ENCODE results near the gene BCAN.

Gene BCAN

DNA sequence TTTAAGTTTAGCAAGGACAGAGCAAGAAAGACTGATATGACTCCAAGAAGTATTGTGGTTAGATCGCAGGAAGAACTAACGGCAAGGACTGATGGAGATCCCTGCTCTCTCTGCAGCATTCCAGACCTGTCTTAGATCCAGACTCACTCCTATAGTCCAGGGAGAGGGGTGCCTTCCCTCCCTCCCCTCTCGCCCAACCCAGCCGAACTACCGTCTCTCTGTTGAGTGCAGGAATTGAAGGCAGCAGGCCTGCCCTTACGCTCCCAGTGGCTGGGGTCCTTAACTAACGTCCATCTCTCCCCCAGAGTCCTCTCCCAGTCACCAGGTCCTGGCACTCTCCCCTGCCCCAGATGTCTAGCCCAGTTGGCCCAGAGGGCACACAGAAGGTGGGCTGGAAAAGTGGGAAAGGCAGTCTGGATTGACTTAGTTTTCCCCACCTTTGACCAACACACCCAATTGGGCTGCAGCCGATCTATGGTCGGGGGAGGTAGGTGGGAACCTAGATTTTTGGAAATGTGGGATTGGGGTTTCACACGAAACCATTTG is 62.3 kb downstream of the BCAN start:
- no peak for DNase-seq

DNA sequence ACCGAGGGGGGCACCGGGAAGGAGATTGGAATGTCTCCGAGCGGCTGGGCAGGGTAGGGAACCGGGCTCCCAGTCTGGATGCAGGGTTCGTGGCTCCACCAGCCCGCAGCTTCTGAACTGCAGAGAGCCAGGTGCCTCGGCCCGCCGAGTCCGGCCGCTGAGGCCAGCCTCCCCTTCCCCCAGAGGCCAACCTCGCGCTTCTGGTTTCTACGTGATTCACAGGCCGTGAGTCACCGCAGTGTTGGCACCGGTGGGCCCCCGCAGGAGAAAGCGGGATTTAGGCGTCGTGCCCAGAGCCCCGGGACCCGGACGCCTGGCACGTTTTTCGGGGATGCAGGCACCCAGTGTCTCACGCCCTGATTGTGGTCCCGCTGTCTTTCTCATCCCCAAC is 63.0 kb downstream of the BCAN start:
- DNase-seq, result no peak

DNA sequence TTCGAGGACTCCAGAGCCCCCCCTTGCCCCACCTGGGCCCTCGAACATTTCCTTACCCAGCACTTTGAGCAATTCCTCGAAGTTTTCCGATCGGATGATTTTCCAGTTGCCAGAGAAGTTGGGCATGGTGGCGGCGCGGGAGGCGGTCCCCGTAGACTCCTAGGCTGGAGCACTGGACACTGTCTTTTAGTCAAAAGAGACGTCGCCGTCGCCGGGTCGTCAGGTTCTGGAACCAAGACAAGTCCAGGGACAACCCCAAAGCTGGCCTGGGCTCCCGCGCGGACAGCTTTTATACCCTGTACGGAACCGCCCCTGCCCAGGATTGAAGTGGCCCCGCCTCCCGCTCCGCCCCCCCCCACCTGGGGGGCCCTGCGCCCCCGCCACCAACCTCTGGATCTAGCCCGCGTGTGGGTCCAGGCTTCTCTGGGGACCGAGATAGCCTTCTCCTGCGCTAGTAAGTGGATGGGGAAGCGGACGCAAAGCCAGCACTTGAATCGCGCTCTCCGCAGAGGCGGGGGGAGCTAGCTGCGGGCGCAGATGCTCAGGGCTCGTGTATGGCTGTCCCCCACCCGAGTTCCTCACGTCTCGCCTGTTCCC is 63.5 kb downstream of the BCAN start, which contains the start of gene CRABP2:
Gene CRABP2 (minus strand): TSS at position 263 of the 597 bp plus-strand sequence. CDS start 137 bp downstream, at position 126.
- no peak for DNase-seq

DNA sequence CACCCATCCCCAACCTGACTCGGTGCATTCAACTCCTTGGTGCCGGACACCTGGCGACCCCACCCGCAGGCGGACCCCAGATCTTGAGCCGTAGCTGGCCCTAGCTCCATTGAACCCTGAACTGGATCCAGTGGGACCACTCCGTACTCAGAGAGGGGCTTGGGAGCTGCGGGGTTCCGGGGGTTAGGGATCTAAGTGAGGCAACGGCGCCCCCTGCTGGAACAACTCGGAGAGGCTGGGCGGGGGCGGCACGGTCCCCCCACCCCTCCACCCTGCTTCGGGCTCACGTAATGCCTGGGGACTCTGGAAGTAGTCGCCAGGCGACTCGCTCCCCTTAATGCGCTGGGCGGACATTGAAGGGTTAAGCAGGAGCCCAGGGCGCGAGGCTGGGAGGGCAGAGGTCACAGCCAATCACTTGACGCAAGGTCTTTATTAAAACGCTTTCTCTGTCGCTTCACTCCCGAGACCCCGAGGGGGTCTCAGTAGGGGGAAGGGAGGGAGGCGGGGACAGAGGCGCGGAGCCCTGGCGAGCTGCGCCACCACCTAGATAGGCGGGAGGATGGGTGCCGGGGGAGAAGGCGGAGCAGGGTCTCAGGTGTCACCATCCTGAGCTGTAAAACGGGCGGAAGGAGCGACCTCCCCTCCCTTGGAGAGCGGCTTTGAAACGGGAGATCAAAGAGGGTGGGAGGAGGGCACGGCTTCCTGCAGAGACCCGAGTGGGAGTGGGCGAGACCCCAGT is 64.2 kb downstream of the BCAN start:
- DNase-seq, result peak; percentile 76

DNA sequence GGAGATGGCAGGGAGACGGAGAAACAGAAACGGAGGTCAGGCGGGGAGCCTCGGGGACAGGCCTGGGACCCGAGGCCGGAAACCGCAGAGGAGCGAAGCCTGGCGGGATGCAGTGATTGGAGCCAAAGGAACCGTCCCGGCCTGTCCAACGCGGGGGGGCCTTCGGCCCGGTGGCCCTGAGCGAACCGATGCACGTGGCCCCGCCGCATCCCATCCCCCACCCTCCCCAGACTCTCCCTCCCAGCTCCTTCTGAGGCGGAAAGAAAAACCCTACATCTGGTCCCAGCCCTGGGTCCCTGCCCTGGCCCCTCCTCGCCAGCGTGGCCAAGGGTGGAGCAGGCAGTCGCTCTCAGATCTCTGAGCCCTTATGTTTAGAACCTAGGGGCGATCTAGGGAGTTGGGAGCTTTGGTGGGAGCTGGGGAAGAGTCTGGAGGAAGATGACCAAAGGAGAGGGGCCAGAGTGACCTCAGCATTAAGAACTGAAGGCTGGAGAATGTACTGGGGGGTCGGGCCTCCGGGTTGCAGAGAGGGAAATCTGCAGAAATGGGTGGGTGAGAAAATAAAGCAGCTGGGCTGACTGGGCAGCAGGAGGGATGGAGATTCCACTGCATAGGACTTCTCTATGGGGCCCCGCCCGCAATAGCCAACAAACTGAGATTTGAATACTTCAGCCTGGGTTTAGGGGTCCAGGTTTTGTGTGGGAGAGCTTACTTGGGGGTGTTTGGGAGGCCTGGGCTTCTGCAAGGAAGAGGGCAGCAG is 64.9 kb downstream of the BCAN start:
- no peak for DNase-seq

DNA sequence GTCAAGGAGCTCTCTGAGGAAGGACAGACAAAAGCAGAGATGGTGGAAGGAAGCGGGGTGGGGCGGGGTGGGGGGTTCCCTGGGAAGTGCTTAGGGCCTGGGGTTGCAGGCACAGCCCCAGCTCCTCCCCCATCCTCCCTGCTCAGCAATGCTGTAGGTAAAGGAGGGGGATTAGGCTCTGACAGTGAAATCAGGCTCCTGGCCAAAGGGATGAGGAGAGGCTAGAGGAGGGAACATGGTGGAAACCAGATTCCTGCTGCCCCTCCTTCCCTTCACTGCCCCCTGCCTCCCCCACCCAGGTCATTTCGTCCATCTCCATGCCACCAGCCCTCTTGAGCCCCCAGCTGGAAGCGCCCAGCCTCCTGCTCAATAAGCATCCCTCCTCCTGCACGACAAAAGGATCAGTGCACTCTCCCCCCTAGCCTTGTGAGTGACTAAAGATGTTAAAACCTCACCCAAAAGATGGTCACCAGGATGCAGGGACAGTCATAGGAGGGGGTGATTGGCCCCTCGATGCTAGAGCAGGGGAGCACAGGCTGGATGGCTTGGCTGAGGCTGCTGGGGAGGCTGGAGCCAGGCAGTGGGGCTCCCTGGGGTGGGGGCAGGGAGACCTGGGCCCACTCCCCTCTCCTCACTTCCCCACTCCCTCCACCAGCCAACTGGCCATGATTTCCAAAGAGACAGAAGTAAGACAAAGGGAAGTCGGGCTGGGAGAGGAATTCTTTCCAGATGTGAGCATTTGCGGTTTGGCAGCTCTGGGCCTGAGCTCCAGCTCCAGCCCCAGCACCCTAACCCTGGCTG is 65.7 kb downstream of the BCAN start:
- DNase-seq, result no peak

DNA sequence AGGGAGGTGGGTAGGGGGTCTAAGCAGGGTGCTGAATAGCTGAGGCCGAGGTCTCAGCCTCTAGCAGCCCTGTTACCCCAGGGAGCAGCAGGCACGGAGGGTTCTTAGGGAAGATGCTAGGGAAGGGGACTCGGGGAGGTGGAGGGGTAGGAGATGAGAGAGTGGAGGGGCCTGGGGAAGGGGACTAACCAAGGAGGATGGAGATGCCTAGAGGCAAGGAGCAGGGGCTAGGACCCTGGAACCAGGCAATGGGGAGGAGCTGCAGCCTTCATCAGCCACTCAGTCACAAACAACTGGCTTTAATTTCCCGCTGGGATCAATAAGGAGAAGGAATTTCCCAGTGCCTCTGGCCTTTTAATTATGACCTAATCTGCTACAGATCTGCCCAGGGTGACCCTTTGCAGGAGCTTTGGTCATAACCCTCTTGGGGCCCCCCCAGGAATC is 66.3 kb downstream of the BCAN start:
- no peak for DNase-seq

DNA sequence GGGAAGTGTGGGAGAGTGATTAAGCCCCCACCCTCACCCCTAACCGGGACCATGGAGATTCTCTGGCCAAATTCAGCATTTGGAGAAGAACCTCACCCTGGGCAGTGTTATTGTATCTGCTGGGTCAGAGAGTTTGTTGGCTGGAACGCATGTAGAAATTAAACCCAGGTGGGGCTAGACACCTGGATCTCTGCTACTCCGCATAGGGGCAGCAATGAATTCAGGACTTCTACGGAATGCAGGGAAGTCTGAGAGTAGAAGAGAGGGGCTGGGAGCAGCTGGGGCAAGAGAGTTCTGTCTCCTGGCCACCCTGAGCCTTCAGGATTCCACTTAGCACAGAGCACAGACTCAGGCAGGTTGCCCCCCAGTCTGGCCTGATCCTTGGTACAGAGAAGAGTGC is 67.1 kb downstream of the BCAN start:
- no peak for DNase-seq

Data from activated CD4-positive, CD25-positive, alpha-beta regulatory T cell treated with anti-CD3 and anti-CD28 coated beads, Interleukin-2, amount 50 U/mL, for 72 hours (primary cell).